Ishikawa (cell line): ENCODE measurements around the gene MPDZ.

ENCODE experiments used
- CEBPB ChIP-seq: IDR thresholded peaks from 2 replicates; pipeline ENCODE4 v1.6.1; 2012
- EGR1 ChIP-seq: IDR thresholded peaks from 2 replicates; pipeline ENCODE4 v1.6.1; 2012
- EP300 ChIP-seq: IDR thresholded peaks from 2 replicates; pipeline ENCODE4 v1.6.1; 2012; ENCODE audit warnings: borderline replicate concordance
- NFIC ChIP-seq: IDR thresholded peaks from 2 replicates; pipeline ENCODE4 v1.6.1; 2012
- RAD21 ChIP-seq: IDR thresholded peaks from 2 replicates; pipeline ENCODE4 v1.6.1; 2012; ENCODE audit warnings: low read depth
- REST ChIP-seq: IDR thresholded peaks from 2 replicates; pipeline ENCODE4 v1.6.1; 2012; ENCODE audit warnings: low read depth, mild to moderate bottlenecking
- TCF12 ChIP-seq: IDR thresholded peaks from 2 replicates; pipeline ENCODE4 v1.6.1; 2012; ENCODE audit warnings: low read depth
- USF1 ChIP-seq: IDR thresholded peaks from 2 replicates; pipeline ENCODE4 v1.6.1; 2012

- TF ChIP-seq REST = no peak
- TF ChIP-seq RAD21 = no peak
- TF ChIP-seq EGR1 = no peak
- TF ChIP-seq TCF12 = no peak
- TF ChIP-seq NFIC = no peak
- TF ChIP-seq USF1 = no peak
- no peak for TF ChIP-seq EP300
- no peak for TF ChIP-seq CEBPB
Observed at GRCh38 chr9:13179257-13179656, 100.2 kb downstream of the MPDZ start.
